IPS DF 4.7 (cell line): ENCODE data around the gene MMP25.

Source experiments
- DNase-seq: peaks from one replicate; pipeline ENCODE4 v3.0.0-alpha.2; 2013; ENCODE audit warnings: low spot score; ENCODE audit errors: extremely low read depth

MMP25 gene

DNA sequence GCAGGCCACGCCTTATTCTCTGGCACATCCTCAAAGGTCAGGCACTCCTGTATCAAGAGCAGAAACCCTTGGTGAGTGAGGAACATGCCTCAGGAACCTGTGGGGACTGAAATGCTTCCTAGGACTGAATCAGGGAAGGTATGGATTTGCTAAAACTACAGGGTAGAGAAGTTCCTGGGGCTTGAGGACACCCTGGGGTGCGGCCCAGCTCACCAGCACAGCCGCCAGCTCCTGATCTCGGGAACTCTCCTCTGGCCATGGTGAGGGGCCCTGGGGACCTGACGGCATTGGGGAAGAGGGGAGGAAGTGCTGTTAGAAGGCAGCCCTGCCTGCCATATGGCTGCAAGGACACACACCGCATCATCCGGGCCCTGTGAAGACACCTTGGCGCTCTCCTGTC, 45.2 kb downstream of the MMP25 start:
- DNase-seq: no peak

- DNase-seq: no peak
Observed at GRCh38 chr16:3092501-3092941, 46.2 kb downstream of the MMP25 start.

DNA sequence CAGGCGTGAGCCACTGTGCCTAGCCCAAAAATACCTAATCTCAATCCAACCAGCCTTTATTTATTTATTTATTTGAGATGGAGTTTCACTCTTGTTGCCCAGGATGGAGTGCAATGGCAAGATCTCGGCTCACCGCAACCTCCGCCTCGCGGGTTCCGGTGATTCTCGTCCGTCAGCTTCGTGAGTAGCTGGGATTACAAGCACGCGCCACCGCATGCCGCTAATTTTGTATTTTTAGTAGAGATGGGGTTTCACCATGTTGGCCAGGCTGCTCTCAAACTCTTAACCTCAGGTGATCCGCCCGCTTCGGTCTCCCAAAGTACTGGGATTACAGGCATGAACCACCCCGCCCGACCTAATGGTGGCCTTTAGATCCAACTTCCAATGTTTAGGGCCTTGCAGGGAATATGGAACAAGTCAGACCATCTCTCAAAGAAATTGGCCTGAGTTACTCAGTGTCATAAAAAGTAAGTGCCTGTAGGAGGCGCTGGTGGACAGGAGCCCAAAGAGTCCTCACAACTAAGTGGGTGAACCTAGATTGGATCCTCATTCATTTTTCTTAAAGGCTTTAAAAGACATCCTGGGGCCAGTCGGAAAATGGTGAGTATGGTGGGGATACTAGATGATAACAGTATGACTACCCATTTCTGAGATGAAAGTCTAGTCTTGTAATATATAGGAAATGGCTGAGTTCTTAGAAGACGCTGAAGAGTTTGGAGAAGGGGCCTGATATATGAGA, 48.1 kb downstream of the MMP25 start:
- no peak for DNase-seq

DNA sequence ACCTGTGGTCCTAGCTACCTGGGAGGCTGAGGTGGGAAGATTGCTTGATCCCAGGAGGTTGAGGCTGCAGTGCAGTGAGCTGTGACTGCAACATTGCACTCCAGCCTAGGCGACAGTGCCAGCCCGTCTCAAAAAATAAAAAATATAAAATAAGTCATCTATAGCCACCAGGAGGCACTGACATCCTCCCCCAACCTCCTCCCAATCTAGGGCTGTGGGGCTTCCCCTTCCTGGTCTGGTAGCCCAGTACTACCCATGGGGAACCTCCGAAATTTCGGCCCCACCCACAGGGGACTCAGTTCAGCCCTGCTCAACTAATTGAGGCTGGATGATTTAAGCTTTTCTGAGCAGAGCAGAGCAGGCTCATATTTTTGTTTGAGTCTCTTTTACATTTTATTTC, 49.5 kb downstream of the MMP25 start:
- no peak for DNase-seq

DNA sequence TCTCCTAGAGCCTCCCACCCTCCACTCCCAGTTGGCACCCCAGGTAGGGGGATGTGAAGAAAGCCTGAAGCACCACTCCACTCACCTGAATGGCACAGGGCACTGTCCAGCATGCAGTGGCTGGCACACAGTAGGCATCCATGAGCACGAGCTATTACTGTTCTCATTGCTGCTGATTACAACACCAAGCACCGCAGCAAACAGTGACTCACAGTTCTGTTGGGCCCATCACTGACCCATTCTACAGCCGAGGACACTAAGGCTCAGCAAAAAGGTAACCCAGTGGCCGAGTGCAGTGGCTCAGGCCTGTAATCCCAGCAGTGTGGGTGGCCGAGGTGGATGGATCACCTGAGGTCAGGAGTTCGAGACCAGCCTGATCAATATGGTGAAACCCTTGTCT, 50.0 kb downstream of the MMP25 start:
- no peak for DNase-seq

DNA sequence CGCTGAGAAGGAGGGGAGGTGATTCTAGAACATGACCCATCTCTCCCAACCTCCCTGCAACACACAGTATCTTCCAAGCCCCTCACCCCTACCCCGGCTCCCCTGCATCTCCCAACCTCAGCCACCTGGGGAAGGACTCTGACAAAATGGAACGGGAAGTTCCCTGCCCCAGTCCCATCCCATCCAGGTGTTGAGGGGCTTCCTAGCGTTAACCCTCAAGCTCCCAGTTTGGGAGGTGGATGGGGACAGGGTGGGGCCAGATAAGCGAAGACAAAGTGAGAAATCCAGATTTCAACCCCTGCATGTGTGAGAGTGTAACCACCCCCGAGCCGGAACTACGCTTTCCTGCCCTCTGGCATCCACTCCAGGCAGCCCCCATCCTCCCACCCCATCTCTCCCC, 50.9 kb downstream of the MMP25 start:
- DNase-seq: no peak

- no peak for DNase-seq
Observed at GRCh38 chr16:3098459-3099394, 52.4 kb downstream of the MMP25 start, which contains the start of gene ZSCAN10. Gene ZSCAN10, minus strand, starts transcription at chr16:3099294. Its CDS starts 6,357 bp downstream, at chr16:3092937.

GRCh38 chr16:3099395-3099731, 53.0 kb downstream of the MMP25 start:
- DNase-seq: no peak

GRCh38 chr16:3099732-3100499, 53.6 kb downstream of the MMP25 start:
- no peak for DNase-seq

DNA sequence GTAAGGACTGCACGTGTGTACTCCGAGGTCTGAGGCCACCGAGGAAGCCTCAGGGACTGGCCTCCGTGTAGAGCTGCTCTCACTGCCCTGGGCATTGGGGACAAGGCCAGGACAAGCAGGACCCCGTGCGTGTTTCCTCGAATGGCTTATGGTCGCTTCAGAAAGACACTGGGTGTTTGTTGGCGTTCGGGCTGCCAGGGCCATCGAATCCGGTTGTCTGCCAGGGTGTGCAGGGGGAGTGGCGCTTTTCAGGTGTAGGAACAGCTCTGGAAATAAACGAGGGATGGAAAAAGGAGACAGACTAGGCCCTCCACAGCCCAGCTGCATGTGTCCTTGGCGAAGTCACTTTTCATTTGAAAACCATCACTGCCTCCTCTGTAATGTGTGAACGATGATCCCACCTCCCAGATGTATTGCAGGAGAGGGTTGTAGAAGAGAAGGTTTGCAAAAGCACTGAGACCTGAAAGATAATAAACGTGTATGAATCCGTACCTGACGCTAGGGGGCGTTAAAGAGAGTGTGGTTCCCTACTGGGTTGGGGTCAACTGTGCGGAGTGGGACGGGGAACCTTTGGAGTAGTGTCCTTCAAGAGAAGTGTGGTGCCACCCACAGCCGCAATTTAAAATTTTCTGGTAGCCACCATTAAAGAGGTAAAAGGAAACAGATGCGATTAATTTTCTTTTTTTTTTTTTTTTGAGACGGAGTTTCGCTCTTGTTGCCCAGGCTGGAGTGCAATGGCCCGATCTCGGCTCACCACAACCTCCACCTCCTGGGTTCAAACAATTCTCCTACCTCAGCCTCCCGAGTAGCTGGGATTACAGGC, 54.9 kb downstream of the MMP25 start:
- DNase-seq: no peak

DNA sequence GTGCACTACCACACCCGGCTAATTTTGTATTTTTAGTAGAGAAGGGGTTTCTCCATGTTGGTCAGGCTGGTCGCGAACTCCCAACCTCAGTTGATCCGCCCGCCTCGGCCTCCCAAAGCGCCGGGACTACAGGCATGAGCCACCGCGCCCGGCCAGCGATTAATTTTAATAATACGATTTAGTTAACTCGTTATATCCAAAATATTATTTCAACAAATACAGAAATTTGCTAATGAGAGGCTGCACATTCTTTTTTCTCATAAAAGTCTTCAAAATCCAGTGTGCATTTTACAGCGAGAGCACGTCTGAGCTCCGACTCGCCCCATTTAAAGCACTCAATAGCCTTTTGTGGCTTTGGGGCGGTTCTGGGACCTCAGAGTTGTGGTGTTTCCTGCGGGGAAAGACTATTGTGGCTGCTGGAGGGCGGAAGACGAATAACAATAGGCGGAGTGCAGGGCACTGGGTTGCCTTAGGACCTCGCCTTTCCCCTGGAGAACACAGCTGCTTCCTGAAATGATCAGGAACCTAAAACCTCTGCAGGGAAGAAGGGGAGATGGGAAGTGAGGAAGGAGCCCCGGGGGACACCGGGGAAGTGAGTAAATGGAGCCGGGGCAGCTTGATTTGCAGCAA, 55.6 kb downstream of the MMP25 start:
- no peak for DNase-seq

- no peak for DNase-seq
Observed at GRCh38 chr16:3106205-3106928, 60.0 kb downstream of the MMP25 start.
